ENCODE measurements around the gene RABGAP1L. TPM values are rescaled to one million over a fixed set of nuclear protein-coding genes. Genes with fewer than 3 reads are reported as not detected.

The RABGAP1L gene
- total and polyA plus RNA-seq, 4 donors, result 4.8 to 53.5 (median 18.8) TPM

DNA sequence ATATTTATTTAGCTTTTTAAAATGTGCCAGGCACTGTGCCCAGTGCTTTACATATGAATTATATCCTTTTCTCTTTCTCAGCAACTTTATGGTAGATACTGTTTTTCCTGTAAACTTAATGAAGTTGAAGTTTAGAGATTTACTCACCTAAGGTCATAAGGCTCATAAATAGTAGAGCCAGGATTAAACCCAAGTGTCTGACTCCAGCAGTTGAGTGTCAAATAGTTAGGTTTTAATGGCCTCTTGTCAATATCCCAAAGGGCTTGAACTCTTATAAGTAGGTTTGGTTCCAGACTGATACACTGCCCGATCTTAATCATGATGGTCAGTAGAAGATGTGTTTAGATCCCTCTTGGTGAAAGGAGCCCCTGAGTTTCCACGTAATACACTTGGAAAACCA, 37.8 kb downstream of the RABGAP1L start:
- Histone ChIP-seq H3K27me3 (ENCODE audit: control insufficient read depth in 4 of 4, insufficient read depth in 4 of 4, low read length in 3 of 4) (no peaks in the 10 kb centered on the region), H3K27ac (ENCODE audit: low read depth in 1 of 2, low read length in 2 of 2) (no peak overlapping the region), H3K9ac (ENCODE audit: low read depth in 1 of 2, low read length in 2 of 2) (no peak overlapping the region), H3K4me3 (ENCODE audit: low read depth in 1 of 3, low read length in 3 of 3) (no peak overlapping the region), H3K9me3 (ENCODE audit: control insufficient read depth in 4 of 4, low read length in 3 of 4) (no peaks in the 10 kb centered on the region), H3K4me1 (ENCODE audit: control insufficient read depth in 4 of 4, insufficient read depth in 4 of 4, low read length in 3 of 4) (no peaks in the 10 kb centered on the region), H3K36me3 (ENCODE audit: control insufficient read depth in 4 of 4, insufficient read depth in 3 of 4, low read depth in 1 of 4, low read length in 3 of 4) (no peaks in the 10 kb centered on the region)
- WGBS, result 95% methylated on average over 2 of the region's 2 CpGs
- TF ChIP-seq FOXA1 (IDR thresholded peaks at IDR 0.05) (no peak), RAD21 (IDR thresholded peaks at IDR 0.05) (no peak), HNF4G (IDR thresholded peaks at IDR 0.05) (no peak), FOXA2 (IDR thresholded peaks at IDR 0.05) (no peak), EGR1 (IDR thresholded peaks at IDR 0.05; ENCODE audit: low read depth in 2 of 2) (no peak), HNF4A (conservative IDR thresholded peaks at IDR 0.05) (no peak), JUND (IDR thresholded peaks at IDR 0.05) (no peak), RXRA (IDR thresholded peaks at IDR 0.05) (no peak), NR2F2 (IDR thresholded peaks at IDR 0.05) (no peak), SP1 (IDR thresholded peaks at IDR 0.05) (no peak), YY1 (IDR thresholded peaks at IDR 0.05) (no peak), GABPA (IDR thresholded peaks at IDR 0.05 in 1 of 2, conservative IDR thresholded peaks at IDR 0.05 in 1 of 2) (no peak)
- TF ChIP-seq, protein P1, sequence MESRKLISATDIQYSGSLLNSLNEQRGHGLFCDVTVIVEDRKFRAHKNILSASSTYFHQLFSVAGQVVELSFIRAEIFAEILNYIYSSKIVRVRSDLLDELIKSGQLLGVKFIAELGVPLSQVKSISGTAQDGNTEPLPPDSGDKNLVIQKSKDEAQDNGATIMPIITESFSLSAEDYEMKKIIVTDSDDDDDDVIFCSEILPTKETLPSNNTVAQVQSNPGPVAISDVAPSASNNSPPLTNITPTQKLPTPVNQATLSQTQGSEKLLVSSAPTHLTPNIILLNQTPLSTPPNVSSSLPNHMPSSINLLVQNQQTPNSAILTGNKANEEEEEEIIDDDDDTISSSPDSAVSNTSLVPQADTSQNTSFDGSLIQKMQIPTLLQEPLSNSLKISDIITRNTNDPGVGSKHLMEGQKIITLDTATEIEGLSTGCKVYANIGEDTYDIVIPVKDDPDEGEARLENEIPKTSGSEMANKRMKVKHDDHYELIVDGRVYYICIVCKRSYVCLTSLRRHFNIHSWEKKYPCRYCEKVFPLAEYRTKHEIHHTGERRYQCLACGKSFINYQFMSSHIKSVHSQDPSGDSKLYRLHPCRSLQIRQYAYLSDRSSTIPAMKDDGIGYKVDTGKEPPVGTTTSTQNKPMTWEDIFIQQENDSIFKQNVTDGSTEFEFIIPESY (IDR thresholded peaks at IDR 0.05), result no peak
- TF ChIP-seq, protein P2, sequence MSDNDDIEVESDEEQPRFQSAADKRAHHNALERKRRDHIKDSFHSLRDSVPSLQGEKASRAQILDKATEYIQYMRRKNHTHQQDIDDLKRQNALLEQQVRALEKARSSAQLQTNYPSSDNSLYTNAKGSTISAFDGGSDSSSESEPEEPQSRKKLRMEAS (IDR thresholded peaks at IDR 0.05), result no peak
- TF ChIP-seq, protein P3, sequence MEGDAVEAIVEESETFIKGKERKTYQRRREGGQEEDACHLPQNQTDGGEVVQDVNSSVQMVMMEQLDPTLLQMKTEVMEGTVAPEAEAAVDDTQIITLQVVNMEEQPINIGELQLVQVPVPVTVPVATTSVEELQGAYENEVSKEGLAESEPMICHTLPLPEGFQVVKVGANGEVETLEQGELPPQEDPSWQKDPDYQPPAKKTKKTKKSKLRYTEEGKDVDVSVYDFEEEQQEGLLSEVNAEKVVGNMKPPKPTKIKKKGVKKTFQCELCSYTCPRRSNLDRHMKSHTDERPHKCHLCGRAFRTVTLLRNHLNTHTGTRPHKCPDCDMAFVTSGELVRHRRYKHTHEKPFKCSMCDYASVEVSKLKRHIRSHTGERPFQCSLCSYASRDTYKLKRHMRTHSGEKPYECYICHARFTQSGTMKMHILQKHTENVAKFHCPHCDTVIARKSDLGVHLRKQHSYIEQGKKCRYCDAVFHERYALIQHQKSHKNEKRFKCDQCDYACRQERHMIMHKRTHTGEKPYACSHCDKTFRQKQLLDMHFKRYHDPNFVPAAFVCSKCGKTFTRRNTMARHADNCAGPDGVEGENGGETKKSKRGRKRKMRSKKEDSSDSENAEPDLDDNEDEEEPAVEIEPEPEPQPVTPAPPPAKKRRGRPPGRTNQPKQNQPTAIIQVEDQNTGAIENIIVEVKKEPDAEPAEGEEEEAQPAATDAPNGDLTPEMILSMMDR (IDR thresholded peaks at IDR 0.05; ENCODE audit: low read depth, low read length, missing input control), result no peak
- TF ChIP-seq, protein P4, sequence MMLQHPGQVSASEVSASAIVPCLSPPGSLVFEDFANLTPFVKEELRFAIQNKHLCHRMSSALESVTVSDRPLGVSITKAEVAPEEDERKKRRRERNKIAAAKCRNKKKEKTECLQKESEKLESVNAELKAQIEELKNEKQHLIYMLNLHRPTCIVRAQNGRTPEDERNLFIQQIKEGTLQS (IDR thresholded peaks at IDR 0.05), result no peak
- TF ChIP-seq, protein P5, sequence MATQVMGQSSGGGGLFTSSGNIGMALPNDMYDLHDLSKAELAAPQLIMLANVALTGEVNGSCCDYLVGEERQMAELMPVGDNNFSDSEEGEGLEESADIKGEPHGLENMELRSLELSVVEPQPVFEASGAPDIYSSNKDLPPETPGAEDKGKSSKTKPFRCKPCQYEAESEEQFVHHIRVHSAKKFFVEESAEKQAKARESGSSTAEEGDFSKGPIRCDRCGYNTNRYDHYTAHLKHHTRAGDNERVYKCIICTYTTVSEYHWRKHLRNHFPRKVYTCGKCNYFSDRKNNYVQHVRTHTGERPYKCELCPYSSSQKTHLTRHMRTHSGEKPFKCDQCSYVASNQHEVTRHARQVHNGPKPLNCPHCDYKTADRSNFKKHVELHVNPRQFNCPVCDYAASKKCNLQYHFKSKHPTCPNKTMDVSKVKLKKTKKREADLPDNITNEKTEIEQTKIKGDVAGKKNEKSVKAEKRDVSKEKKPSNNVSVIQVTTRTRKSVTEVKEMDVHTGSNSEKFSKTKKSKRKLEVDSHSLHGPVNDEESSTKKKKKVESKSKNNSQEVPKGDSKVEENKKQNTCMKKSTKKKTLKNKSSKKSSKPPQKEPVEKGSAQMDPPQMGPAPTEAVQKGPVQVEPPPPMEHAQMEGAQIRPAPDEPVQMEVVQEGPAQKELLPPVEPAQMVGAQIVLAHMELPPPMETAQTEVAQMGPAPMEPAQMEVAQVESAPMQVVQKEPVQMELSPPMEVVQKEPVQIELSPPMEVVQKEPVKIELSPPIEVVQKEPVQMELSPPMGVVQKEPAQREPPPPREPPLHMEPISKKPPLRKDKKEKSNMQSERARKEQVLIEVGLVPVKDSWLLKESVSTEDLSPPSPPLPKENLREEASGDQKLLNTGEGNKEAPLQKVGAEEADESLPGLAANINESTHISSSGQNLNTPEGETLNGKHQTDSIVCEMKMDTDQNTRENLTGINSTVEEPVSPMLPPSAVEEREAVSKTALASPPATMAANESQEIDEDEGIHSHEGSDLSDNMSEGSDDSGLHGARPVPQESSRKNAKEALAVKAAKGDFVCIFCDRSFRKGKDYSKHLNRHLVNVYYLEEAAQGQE (IDR thresholded peaks at IDR 0.05), result no peak
- DNase-seq (ENCODE audit: low spot score), result no peak

DNA sequence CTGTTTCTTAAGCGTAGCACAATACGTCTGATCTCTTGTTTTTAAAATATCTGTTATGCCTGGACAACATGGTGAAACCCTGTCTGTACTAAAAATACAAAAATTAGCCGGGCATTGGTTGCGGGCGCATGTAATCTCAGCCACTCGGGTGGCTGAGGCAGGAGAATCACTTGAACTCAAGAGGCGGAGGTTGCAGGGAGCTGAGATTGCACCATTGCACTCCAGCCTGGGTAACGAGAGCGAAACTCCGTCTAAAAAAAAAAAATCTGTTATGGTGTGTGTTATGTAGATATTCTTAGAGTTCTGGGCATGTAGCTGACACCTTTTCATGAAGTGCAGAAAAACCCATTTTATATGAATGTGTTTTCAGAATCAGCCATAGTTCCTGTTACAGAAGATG, 38.2 kb downstream of the RABGAP1L start:
- H3K27me3 ChIP-seq (ENCODE audit: control insufficient read depth in 4 of 4, insufficient read depth in 4 of 4, low read length in 3 of 4), result no peaks in the 10 kb centered on the region
- H3K4me1 ChIP-seq (ENCODE audit: control insufficient read depth in 4 of 4, insufficient read depth in 4 of 4, low read length in 3 of 4), result no peaks in the 10 kb centered on the region
- 98% methylated on average over 10 of the region's 10 CpGs for WGBS
- no peaks in the 10 kb centered on the region for H3K9me3 ChIP-seq (ENCODE audit: control insufficient read depth in 4 of 4, low read length in 3 of 4)
- H3K36me3 ChIP-seq (ENCODE audit: control insufficient read depth in 4 of 4, insufficient read depth in 3 of 4, low read depth in 1 of 4, low read length in 3 of 4), result no peaks in the 10 kb centered on the region
- no peak overlapping the region for H3K4me3 ChIP-seq (ENCODE audit: low read depth in 1 of 3, low read length in 3 of 3)
- no peak overlapping the region for H3K9ac ChIP-seq (ENCODE audit: low read depth in 1 of 2, low read length in 2 of 2)
- no peak for DNase-seq (ENCODE audit: low spot score)
- H3K27ac ChIP-seq (ENCODE audit: low read depth in 1 of 2, low read length in 2 of 2), result no peak overlapping the region
- TF ChIP-seq, protein P5 (IDR thresholded peaks at IDR 0.05), result no peak
- TF ChIP-seq EGR1 (IDR thresholded peaks at IDR 0.05; ENCODE audit: low read depth in 2 of 2), result no peak
- no peak for TF ChIP-seq HNF4G (IDR thresholded peaks at IDR 0.05)
- TF ChIP-seq YY1 (IDR thresholded peaks at IDR 0.05), result no peak
- no peak for TF ChIP-seq FOXA1 (IDR thresholded peaks at IDR 0.05)
- TF ChIP-seq SP1 (IDR thresholded peaks at IDR 0.05), result no peak
- no peak for TF ChIP-seq RAD21 (IDR thresholded peaks at IDR 0.05)
- TF ChIP-seq RXRA (IDR thresholded peaks at IDR 0.05), result no peak
- no peak for TF ChIP-seq JUND (IDR thresholded peaks at IDR 0.05)
- TF ChIP-seq, protein P3 (IDR thresholded peaks at IDR 0.05; ENCODE audit: low read depth, low read length, missing input control), result no peak
- no peak for TF ChIP-seq NR2F2 (IDR thresholded peaks at IDR 0.05)

Measured in liver (tissue), 9 donors.